GM12864 (cell line): Measurements from ENCODE around the gene TPRN.

Experiments
- DNase-seq: peaks from one replicate; pipeline ENCODE4 v3.0.0-alpha.2; 2011; ENCODE audit warnings: low read depth
- H3K4me3 ChIP-seq: 2 replicates; pipeline ENCODE4 v1.5.1; 2011; ENCODE audit warnings: mild to moderate bottlenecking, low read depth, low read length, control low read depth
- CTCF ChIP-seq: IDR thresholded peaks from 2 replicates; pipeline ENCODE4 v1.5.1; 2011; ENCODE audit warnings: low read depth, mild to moderate bottlenecking, moderate library complexity, low read length, control low read depth, inconsistent platforms; ENCODE audit errors: missing control alignments

Gene TPRN

GRCh38 chr9:137226338-137227053, 26.0 kb upstream of the TPRN start:
- DNase-seq = no peak
- TF ChIP-seq CTCF = no peak
- H3K4me3 ChIP-seq = no peak overlapping the region

GRCh38 chr9:137225699-137226331, 25.3 kb upstream of the TPRN start:
- DNase-seq = no peak
- no peak overlapping the region for H3K4me3 ChIP-seq
- no peak for TF ChIP-seq CTCF

- no peak for TF ChIP-seq CTCF
- peak within 1 kb of the TSS; percentile 88 for H3K4me3 ChIP-seq
- DNase-seq = no peak
Observed at GRCh38 chr9:137224830-137225694, 24.5 kb upstream of the TPRN start, which contains the start of gene CYSRT1. CYSRT1 (plus strand) TSS chr9:137225174; CDS start chr9:137225622, 448 bp downstream.

GRCh38 chr9:137223078-137223970, 22.8 kb upstream of the TPRN start:
- no peak for TF ChIP-seq CTCF
- H3K4me3 ChIP-seq = peak overlapping the region; percentile 88
- peak; percentile 97 for DNase-seq

- peak within 1 kb of the TSS; percentile 61 for H3K4me3 ChIP-seq
- no peak for DNase-seq
- no peak for TF ChIP-seq CTCF
Observed at GRCh38 chr9:137222190-137223077, 21.9 kb upstream of the TPRN start, which contains the start of gene RNF208. RNF208 (minus strand) TSS chr9:137222240; CDS start chr9:137221212, 1,028 bp downstream.
